Panc1 (cell line): Measurements from ENCODE around the gene IFNLR1. TPM values are rescaled to one million over a fixed set of nuclear protein-coding genes. Genes with fewer than 3 reads are reported as not detected.

Source experiments
- ATAC-seq: fragments of 200-7000 bp; cut with Tn5 transposase; 2 replicates; pipeline ENCODE4 v1.9.1; 2020; ENCODE audit warnings: mild to moderate bottlenecking, moderate library complexity
- BruUV-seq: library from RNA; stranded (reverse); fragments of 400-500 nt; replicated peaks from 2 replicates; lab custom pipeline; 2021; lab: Mats Ljungman, UMichigan
- CTCF ChIA-PET: fragments of 300-600 bp; sonication (Branson Sonifier 250); formaldehyde crosslinking; loops from one replicate; lab custom pipeline; 2022; ENCODE audit warnings: antibody characterized with exemption; lab: Charles Lee
- POLR2A ChIA-PET: fragments of 300-600 bp; sonication (Branson Sonifier 250); formaldehyde crosslinking; loops from one replicate; lab custom pipeline; 2022; ENCODE audit warnings: antibody characterized with exemption; lab: Charles Lee
- DNase-seq: peaks from one replicate; pipeline ENCODE4 v3.0.0-alpha.2; 2010; ENCODE audit warnings: low read depth, low spot score
- H3K27ac ChIP-seq: 2 replicates; pipeline ENCODE4 v1.5.1; 2011; ENCODE audit warnings: mild to moderate bottlenecking, low read length, inconsistent platforms
- H3K27me3 ChIP-seq: fragments of 200-500 bp; sonication (Bioruptor generic); 2 replicates; pipeline ENCODE4 v1.6.0; 2014; ENCODE audit warnings: low read length, inconsistent platforms; ENCODE audit not compliant: control insufficient read depth, insufficient read depth
- H3K36me3 ChIP-seq: fragments of 200-500 bp; sonication (Bioruptor generic); 2 replicates; pipeline ENCODE4 v1.5.1; 2014; ENCODE audit warnings: inconsistent platforms, mild to moderate bottlenecking, low read length, moderate library complexity; ENCODE audit not compliant: control insufficient read depth, insufficient read depth
- H3K4me1 ChIP-seq: 2 replicates; pipeline ENCODE4 v1.5.1; 2011; ENCODE audit warnings: inconsistent platforms, mild to moderate bottlenecking, low read length, moderate library complexity; ENCODE audit not compliant: control insufficient read depth, insufficient read depth
- H3K4me3 ChIP-seq, 2 experiments: 2 replicates each; pipeline ENCODE4 v1.5.1; 2011 to 2012; ENCODE audit warnings: low read depth in 2 of 2, low read length in 2 of 2, mild to moderate bottlenecking in 2 of 2, inconsistent platforms in 1 of 2, moderate library complexity in 1 of 2
- H3K9me3 ChIP-seq: fragments of 200-500 bp; sonication (Bioruptor generic); 2 replicates; pipeline ENCODE4 v1.5.1; 2014; ENCODE audit warnings: low read depth, mild to moderate bottlenecking, inconsistent platforms, low read length, moderate library complexity; ENCODE audit not compliant: control insufficient read depth, insufficient read depth
- POLR2AphosphoS5 ChIP-seq: IDR thresholded peaks from 2 replicates; pipeline ENCODE4 v1.6.1; 2012; ENCODE audit warnings: mild to moderate bottlenecking, low read depth, low read length, moderate library complexity
- REST ChIP-seq, 2 experiments: IDR thresholded peaks; 2 replicates each; pipeline ENCODE4 v1.6.1; 2011 to 2012; ENCODE audit warnings: low read depth in 2 of 2, control low read depth in 1 of 2, low read length in 1 of 2, mild to moderate bottlenecking in 1 of 2, moderate library complexity in 1 of 2; ENCODE audit not compliant: insufficient read depth in 1 of 2
- SIN3A ChIP-seq: IDR thresholded peaks from 2 replicates; pipeline ENCODE4 v1.6.1; 2012; ENCODE audit warnings: low read depth, mild to moderate bottlenecking, low read length, moderate library complexity, borderline replicate concordance; ENCODE audit not compliant: insufficient read depth
- TCF7L2 ChIP-seq: IDR thresholded peaks from 2 replicates; pipeline ENCODE4 v1.6.1; 2011; ENCODE audit warnings: mild to moderate bottlenecking, low read depth, low read length, inconsistent platforms
- in situ Hi-C: cut with HindIII; loops from 2 replicates; pipeline ENCODE4 v1.10.0; 2016; ENCODE audit warnings: low sequenced_read_pairs, low pct_unique_long_range_greater_than_20kb
- intact Hi-C: fragments of 100-400 bp; cut with micrococcal nuclease; formaldehyde crosslinking; loops from one replicate; pipeline ENCODE4 v1.10.0; 2022; ENCODE audit not compliant: unreplicated experiment
- total RNA-seq: library from RNA; stranded (reverse); gene quantifications from one replicate; pipeline ENCODE4 v1.2.1, GENCODE V29; 2021; ENCODE audit not compliant: unreplicated experiment
- TF ChIP-seq, protein P1 (sequence below): fragments of 450-650 bp; IDR thresholded peaks from 2 replicates; pipeline ENCODE4 v1.5.1; 2017; ENCODE audit warnings: mild to moderate bottlenecking

Gene IFNLR1
- total RNA-seq, 1 experiment from 2014 or later: 1.0 TPM

GRCh38 chr1:24151175-24151533, 35.9 kb downstream of the IFNLR1 start:
- POLR2A ChIA-PET: interaction anchor here (0.6 kb wide), 1 partner anchor 342 kb away, joined by 8 read pairs; no protein-coding TSS in a partner anchor
- H3K4me3 ChIP-seq: no peak overlapping the region

DNA sequence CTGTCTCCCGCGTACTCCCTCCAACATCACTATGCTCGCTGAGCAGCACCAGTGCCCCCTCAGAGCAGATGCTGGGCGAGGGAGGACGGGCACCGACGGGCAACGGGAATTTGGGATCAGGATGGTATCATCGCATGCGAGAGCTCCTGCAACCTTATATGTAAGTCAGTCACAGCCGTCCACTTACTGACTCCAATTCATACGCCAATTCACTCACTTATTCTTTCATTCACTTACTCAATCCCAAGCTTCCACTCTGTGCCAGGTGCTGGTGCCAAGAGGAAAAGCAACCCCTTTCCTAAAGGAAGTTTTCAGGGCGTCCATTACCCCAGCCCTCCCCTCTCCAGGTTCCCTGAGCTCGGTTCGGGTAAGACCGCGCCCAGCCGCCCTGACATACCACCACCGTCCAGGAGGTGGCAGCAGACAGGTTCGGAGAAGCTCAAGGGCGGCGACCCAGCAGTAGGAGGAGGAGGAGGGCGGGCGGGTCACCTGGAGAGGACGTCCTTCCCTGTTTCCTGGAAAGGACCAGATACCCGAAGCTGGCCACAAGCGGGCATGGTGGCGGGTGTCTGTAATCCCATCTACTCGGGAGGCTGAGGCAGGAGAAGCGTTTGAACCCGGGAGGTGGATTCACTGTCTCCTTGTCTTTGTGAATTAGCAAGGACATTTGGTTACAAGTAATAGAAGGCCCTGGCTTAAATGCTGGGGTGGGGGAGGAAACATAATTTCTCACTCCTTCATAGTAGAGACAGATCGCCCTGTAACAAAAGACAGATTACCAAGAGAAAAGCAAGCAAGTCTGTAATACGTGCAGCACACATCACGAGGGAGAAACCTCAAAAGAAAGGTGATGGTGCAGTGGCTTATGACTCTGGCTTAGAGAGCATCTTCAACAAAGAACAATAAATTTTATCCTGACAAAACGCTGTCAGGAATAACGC, 36.6 kb downstream of the IFNLR1 start:
- intact Hi-C loops: loop anchor here (2.0 kb wide), 1 partner anchor 240 kb away; no protein-coding TSS in a partner anchor
- peak overlapping the region; percentile 20 to 51 for H3K4me3 ChIP-seq
- peak overlapping the region; percentile 37 for H3K27ac ChIP-seq
- ATAC-seq (peak; percentile 98), DNase-seq (peak; percentile 84)
- no peaks in the 10 kb centered on the region for H3K36me3 ChIP-seq
- in situ Hi-C loops: no loop called here
- no peaks in the 10 kb centered on the region for H3K9me3 ChIP-seq
- ChIA-PET POLR2A (interaction anchor here (1.0 kb wide), 1 partner anchor 131 kb away, joined by 6 read pairs; no protein-coding TSS in a partner anchor), CTCF (interaction anchor here (0.5 to 2.1 kb wide), 25 partner anchors 10 to 969 kb away, joined by 3 to 47 read pairs (median 4); partner anchors contain the start of gene MYOM3)
- BruUV-seq: no TSS peak
- H3K4me1 ChIP-seq: peaks cover 5% of the 10 kb centered on the region; the same call in 1 of the 2 replicates
- TF ChIP-seq, protein P1, sequence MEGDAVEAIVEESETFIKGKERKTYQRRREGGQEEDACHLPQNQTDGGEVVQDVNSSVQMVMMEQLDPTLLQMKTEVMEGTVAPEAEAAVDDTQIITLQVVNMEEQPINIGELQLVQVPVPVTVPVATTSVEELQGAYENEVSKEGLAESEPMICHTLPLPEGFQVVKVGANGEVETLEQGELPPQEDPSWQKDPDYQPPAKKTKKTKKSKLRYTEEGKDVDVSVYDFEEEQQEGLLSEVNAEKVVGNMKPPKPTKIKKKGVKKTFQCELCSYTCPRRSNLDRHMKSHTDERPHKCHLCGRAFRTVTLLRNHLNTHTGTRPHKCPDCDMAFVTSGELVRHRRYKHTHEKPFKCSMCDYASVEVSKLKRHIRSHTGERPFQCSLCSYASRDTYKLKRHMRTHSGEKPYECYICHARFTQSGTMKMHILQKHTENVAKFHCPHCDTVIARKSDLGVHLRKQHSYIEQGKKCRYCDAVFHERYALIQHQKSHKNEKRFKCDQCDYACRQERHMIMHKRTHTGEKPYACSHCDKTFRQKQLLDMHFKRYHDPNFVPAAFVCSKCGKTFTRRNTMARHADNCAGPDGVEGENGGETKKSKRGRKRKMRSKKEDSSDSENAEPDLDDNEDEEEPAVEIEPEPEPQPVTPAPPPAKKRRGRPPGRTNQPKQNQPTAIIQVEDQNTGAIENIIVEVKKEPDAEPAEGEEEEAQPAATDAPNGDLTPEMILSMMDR: peak; percentile 95
- no peak for TF ChIP-seq TCF7L2
- no peaks in the 10 kb centered on the region for H3K27me3 ChIP-seq

More at GRCh38 chr1:24151175-24151533, 35.9 kb downstream of the IFNLR1 start:
- H3K4me1 ChIP-seq: peaks cover 5% of the 10 kb centered on the region; the same call in 1 of the 2 replicates
- no TSS peak for BruUV-seq
- no peaks in the 10 kb centered on the region for H3K9me3 ChIP-seq
- in situ Hi-C loops: no loop called here
- no peak overlapping the region for H3K27ac ChIP-seq
- no peaks in the 10 kb centered on the region for H3K27me3 ChIP-seq
- DNase-seq (no peak), ATAC-seq (no peak)
- H3K36me3 ChIP-seq: no peaks in the 10 kb centered on the region
- TF ChIP-seq SIN3A (no peak), POLR2AphosphoS5 (no peak), TCF7L2 (no peak), REST (IDR thresholded peaks at IDR 0.05; ENCODE audit: insufficient read depth in 1 of 2, low read depth in 2 of 2, low read length in 1 of 2) (no peak)
- TF ChIP-seq, protein P1: no peak
- intact Hi-C loops: loop anchor here (2.0 kb wide), 1 partner anchor 240 kb away; no protein-coding TSS in a partner anchor
- CTCF ChIA-PET: interaction anchor here (2.0 to 2.1 kb wide), 2 partner anchors 48 to 241 kb away, joined by 32 to 47 read pairs; no protein-coding TSS in a partner anchor
